GM18508 (cell line): Measurements from ENCODE around the gene FNIP1.
"Not testable (repeated sequence)": the region's sequence is repeated elsewhere in the genome, so short reads cannot be mapped to it uniquely, and the experiment has no call there.

Experiments used
- ATAC-seq: cut with Tn5 transposase; IDR thresholded peaks from one replicate; pipeline ENCODE4 v1.9.1; 2021; ENCODE audit warnings: moderate number of reproducible peaks; ENCODE audit not compliant: insufficient read depth, unreplicated experiment

The FNIP1 gene

GRCh38 chr5:131617140-131617822 lies 179.5 kb downstream of the FNIP1 start:
- no peak for ATAC-seq

GRCh38 chr5:131615957-131616356 lies 180.9 kb downstream of the FNIP1 start:
- ATAC-seq: no peak

GRCh38 chr5:131613423-131613822 lies 183.4 kb downstream of the FNIP1 start:
- ATAC-seq: no peak

- ATAC-seq: no peak
These were observed 185.8 kb downstream of the FNIP1 start for GRCh38 chr5:131611064-131611381.

GRCh38 chr5:131610198-131611063 lies 186.4 kb downstream of the FNIP1 start:
- no peak for ATAC-seq

- ATAC-seq: no peak
These were observed 187.0 kb downstream of the FNIP1 start for GRCh38 chr5:131609774-131610173.

- no peak for ATAC-seq
These were observed 188.2 kb downstream of the FNIP1 start for GRCh38 chr5:131608597-131608996.

- no peak for ATAC-seq
These were observed 188.8 kb downstream of the FNIP1 start for GRCh38 chr5:131607903-131608540.

GRCh38 chr5:131607418-131607817 lies 189.4 kb downstream of the FNIP1 start:
- no peak for ATAC-seq

GRCh38 chr5:131605086-131605485 lies 191.7 kb downstream of the FNIP1 start:
- no peak for ATAC-seq

- ATAC-seq: no peak
These were observed 201.5 kb downstream of the FNIP1 start for GRCh38 chr5:131595088-131596033.

- no peak for ATAC-seq
These were observed 202.9 kb downstream of the FNIP1 start for GRCh38 chr5:131593921-131594320.

- not testable (repeated sequence) for ATAC-seq
These were observed 203.4 kb downstream of the FNIP1 start for GRCh38 chr5:131593436-131593835.
